IPS-20b (cell line): ENCODE results near the gene RCN1.
"Not testable (repeated sequence)": the region's sequence is repeated elsewhere in the genome, so short reads cannot be mapped to it uniquely, and the experiment has no call there.

Experiments used
- H3K27ac ChIP-seq: one replicate; pipeline ENCODE4 v1.5.1; 2013; ENCODE audit warnings: low read length
- H3K27me3 ChIP-seq: 2 replicates; pipeline ENCODE4 v1.6.1; 2013; ENCODE audit warnings: mild to moderate bottlenecking, low read length, inconsistent platforms; ENCODE audit not compliant: insufficient read depth
- H3K36me3 ChIP-seq: 2 replicates; pipeline ENCODE4 v1.6.1; 2013; ENCODE audit warnings: low read depth, mild to moderate bottlenecking, inconsistent platforms, low read length, moderate library complexity; ENCODE audit not compliant: insufficient read depth
- H3K4me1 ChIP-seq: 2 replicates; pipeline ENCODE4 v1.6.1; 2013; ENCODE audit warnings: mild to moderate bottlenecking, control low read depth, inconsistent platforms, low read length, moderate library complexity; ENCODE audit not compliant: insufficient read depth
- H3K4me3 ChIP-seq: 2 replicates; pipeline ENCODE4 v1.5.1; 2013; ENCODE audit warnings: mild to moderate bottlenecking, low read length, inconsistent platforms
- H3K9ac ChIP-seq: 2 replicates; pipeline ENCODE4 v1.6.1; 2013; ENCODE audit warnings: low read depth, mild to moderate bottlenecking, inconsistent platforms, low read length, moderate library complexity
- H3K9me3 ChIP-seq: 2 replicates; pipeline ENCODE4 v1.6.1; 2013; ENCODE audit warnings: mild to moderate bottlenecking, low read depth, low read length, inconsistent platforms; ENCODE audit not compliant: insufficient read depth

RCN1 gene

DNA sequence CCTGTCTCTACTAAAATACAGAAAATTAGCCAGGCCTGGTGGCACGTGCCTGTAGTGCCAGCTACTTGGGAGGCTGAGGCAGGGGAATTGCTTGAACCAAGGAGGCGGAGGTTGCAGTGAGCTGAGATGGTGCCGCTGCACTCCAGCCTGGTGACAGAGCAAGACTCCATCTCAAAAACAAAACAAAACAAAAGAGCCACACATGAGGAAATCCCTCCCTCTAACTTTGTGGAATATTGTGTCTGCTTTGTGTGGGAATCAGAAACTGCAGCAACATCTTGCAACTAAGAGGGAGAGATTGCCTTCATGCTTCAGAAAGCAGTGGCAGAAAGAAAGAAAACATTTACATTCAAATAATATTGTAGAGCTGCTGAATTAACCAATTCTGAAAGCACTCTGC lies 27.8 kb upstream of the RCN1 start:
- H3K27me3 ChIP-seq, H3K9me3 ChIP-seq, H3K27ac ChIP-seq, H3K4me3 ChIP-seq, H3K9ac ChIP-seq, H3K36me3 ChIP-seq, H3K4me1 ChIP-seq: not testable (repeated sequence)

DNA sequence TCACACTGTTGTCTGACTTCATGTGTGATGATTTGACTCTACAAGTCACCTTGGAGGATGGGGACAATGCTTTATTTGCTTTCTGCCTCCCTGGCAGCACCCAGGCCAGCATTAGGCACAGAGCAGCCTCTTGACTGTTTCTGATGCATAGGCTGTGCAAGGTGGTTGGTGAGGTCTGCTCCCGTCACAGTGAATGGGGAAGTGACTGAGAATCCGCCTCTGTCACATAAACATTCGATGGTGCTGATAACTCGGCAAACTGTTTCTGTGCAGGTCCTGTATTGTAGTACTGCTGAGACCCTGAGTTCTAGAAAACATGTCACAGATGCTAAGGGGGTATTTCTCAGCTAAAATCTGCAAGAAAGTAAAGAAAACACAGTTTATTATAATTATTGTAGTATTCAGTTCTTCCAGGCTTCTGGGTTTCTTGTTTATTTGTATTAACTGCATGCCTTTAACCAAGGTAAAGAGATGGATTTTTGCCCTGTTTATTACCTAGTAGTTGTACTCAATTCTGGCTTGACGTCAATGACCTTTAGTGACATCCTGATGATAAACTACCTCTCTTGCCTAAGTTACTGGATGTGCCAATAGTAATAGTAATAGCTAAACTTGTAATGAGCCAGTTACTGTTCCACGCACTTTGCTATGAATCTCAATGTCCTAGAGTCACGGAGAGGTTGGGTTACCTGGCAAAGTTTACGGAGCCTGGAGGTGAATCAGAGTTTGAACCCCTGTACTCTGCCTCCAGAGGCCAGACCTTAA lies 24.8 kb upstream of the RCN1 start:
- H3K9me3 ChIP-seq: no peaks in the 10 kb centered on the region
- no peaks in the 10 kb centered on the region; the same call in 1 of the 2 replicates for H3K4me1 ChIP-seq
- no peak overlapping the region for H3K9ac ChIP-seq
- no peak overlapping the region for H3K27ac ChIP-seq
- no peaks in the 10 kb centered on the region for H3K36me3 ChIP-seq
- H3K4me3 ChIP-seq: no peak overlapping the region
- H3K27me3 ChIP-seq: no peaks in the 10 kb centered on the region; the same call in 1 of the 2 replicates

DNA sequence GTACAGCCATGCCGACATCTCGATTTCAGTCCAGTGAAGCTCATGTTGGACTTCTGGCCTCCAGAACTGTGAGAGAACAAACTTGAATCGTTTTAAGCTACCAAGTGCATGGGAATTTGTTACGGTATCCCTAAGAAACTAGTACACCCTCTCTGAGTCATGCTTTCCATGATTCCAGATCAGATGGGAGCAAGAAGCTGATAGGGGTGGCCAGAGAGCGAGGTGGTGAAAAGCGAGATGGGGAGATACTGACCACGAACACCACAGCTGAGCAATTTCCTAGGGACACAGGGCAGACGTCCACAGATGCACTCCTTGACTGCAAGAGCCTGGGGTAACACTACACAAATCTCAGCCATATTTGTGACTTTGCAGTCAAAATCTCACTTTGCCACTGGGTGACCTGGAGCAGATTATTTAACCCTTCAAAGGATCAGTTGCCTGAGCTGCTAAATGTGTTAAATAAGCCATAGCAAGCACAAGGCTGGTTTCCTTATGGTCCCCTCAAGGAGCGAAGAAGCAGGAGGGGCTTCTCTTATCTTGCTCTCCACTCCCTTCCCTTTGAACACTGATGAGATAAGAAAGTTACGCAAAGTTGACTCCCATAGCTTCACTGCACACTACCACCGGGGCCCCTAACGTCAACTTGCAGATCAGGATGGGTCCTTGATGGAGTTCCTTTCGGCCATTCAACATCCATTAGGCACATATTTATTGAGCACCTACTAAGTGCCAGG lies 22.6 kb upstream of the RCN1 start:
- Histone ChIP-seq H3K27ac (no peak overlapping the region), H3K9me3 (no peaks in the 10 kb centered on the region), H3K9ac (no peak overlapping the region), H3K27me3 (no peaks in the 10 kb centered on the region; the same call in 1 of the 2 replicates), H3K4me3 (no peak overlapping the region), H3K36me3 (no peaks in the 10 kb centered on the region), H3K4me1 (peaks cover 7% of the 10 kb centered on the region; the same call in 1 of the 2 replicates)

DNA sequence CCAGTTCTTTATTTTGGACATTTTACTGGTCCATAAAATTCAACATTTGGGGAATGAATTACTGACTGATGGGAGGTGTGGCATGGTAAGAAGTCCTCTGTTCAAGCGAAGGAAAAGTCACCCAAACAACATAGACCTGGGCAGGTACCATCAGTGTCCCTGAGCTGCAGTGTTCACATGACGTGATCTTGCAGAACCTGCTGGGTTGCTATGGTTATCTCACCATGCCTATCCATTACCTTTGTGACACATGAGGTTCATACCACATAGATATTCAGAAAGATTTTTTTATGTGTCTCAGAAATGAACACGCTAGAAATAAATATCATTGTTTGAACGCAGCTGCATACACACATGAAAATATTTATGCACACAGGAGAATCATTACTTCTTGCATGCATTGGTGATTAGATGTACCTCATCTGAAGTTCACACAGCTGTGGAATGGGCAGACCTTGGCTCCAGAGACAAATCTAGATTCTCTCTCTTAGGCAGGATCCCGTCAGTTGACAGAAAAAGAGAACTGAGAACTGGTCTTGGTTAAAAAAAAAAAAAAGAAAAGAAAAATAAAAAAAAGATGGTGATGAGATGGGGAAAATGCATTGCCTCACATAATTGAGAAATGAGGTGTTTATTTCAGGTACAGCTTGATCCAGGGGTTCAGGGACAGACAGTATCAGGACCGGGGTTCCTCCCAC lies 21.4 kb upstream of the RCN1 start:
- no peaks in the 10 kb centered on the region; the same call in 1 of the 2 replicates for H3K27me3 ChIP-seq
- H3K27ac ChIP-seq: no peak overlapping the region
- no peaks in the 10 kb centered on the region for H3K9me3 ChIP-seq
- peaks cover 14% of the 10 kb centered on the region; the same call in 1 of the 2 replicates for H3K4me1 ChIP-seq
- no peak overlapping the region for H3K4me3 ChIP-seq
- no peaks in the 10 kb centered on the region for H3K36me3 ChIP-seq
- no peak overlapping the region for H3K9ac ChIP-seq

DNA sequence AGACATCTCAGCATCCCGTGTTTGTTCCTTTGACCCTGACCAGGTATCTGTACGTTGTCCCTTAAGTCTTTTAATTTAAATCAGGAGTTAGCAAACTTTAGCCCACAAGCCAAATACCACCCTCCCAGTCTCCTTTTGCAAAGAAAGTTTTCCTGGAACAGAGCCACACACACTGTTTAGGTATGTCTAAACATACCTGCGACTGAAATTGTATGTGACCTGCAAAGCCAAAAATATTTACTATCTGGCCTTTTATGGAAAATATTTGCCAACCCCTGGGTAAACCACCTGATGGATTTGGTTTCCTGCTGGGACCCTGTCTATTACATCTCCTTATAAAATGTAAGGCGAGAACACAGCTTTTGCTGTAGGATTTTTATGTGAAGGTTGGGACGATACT lies 20.2 kb upstream of the RCN1 start:
- H3K27me3 ChIP-seq: no peaks in the 10 kb centered on the region; the same call in 1 of the 2 replicates
- H3K4me3 ChIP-seq: no peak overlapping the region
- no peaks in the 10 kb centered on the region for H3K9me3 ChIP-seq
- no peaks in the 10 kb centered on the region for H3K36me3 ChIP-seq
- H3K4me1 ChIP-seq: peaks cover 14% of the 10 kb centered on the region; the same call in 1 of the 2 replicates
- H3K9ac ChIP-seq: no peak overlapping the region
- no peak overlapping the region for H3K27ac ChIP-seq

DNA sequence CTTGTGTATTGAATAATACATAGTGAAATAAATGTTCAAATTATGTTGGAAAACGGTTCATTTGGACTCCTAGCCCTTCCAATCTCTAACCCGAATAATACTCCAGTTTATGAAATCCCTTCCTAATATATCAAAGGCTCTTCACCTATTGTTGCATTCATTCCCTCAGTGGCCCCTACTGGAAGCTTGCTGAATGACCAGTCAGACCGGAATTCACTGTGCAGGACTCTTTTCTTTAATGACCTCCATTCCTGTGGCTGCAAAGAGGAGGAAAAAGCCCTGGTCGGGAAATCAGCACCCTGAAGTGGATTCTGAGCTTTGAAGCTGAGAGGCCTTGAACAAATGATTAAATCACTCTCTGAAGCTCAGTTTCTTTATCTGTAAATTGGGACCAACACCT lies 19.1 kb upstream of the RCN1 start:
- H3K27me3 ChIP-seq: no peaks in the 10 kb centered on the region; the same call in 1 of the 2 replicates
- no peak overlapping the region for H3K27ac ChIP-seq
- H3K9me3 ChIP-seq: no peaks in the 10 kb centered on the region

DNA sequence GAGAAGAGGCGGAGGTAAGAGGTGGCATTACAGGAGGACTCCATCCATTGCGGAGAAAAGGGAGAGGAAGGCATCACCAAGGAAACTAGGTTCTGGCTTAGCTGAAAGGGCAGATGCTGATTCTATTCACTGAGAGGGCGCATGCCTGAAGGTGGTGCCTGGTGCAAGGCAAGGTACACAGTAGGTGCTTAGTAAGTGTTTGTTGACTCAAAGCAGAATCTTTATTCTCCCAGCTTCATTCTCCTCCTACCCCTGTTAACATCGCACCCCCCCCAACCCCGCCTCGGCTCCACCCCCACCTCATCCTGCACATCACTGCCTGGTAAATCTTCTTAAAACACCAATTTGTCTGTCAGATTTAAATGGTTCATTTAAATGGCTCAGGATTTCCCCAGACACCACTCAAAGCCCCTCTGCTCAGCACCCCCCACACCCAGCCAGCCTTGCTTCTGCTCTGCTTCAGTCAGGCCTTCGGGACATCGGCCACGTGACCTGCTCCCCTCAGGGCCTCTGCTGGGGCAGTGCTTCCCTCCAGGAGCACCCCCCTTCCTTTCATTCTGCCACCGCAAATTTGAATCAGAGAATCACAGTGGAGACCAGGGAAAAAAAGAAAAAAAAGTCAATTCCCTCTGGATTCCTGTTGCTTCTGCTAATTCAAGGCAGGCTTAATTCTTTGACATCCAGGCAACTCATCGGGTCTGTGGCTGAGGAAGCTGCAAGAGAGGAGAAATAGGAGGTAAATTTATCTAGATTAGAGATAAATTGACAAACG lies 17.8 kb upstream of the RCN1 start:
- Histone ChIP-seq H3K36me3 (no peaks in the 10 kb centered on the region), H3K4me1 (peaks cover 14% of the 10 kb centered on the region; the same call in 1 of the 2 replicates), H3K9me3 (no peaks in the 10 kb centered on the region), H3K4me3 (no peak overlapping the region), H3K27me3 (no peaks in the 10 kb centered on the region; the same call in 1 of the 2 replicates), H3K9ac (no peak overlapping the region), H3K27ac (no peak overlapping the region)

More for the DNA sequence above, 19.1 kb upstream of the RCN1 start:
- Histone ChIP-seq H3K36me3 (no peaks in the 10 kb centered on the region), H3K4me3 (no peak overlapping the region), H3K4me1 (peaks cover 14% of the 10 kb centered on the region; the same call in 1 of the 2 replicates), H3K9ac (no peak overlapping the region)

DNA sequence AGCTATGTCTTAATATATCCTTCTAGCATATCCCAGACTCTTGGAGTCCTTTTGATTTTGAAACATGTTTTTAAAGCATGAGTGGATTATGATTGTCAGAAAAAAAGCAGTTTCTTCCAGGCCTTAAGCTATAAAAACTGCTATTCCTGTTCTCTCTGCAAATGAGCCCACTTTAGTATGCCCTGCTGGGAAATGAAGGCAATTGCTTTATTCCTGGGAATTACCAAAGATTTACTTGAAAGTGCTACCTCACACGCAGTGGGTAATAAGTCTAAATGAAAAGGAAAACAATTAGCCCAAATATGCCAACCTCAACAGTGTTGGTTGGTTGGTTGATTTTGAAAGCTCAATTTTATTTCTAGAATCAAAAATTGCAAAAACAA lies 17.2 kb upstream of the RCN1 start:
- Histone ChIP-seq H3K27me3 (no peaks in the 10 kb centered on the region), H3K36me3 (no peaks in the 10 kb centered on the region), H3K9ac (no peak overlapping the region), H3K9me3 (no peaks in the 10 kb centered on the region), H3K4me3 (no peak overlapping the region), H3K27ac (no peak overlapping the region), H3K4me1 (peaks cover 14% of the 10 kb centered on the region; the same call in 1 of the 2 replicates)

DNA sequence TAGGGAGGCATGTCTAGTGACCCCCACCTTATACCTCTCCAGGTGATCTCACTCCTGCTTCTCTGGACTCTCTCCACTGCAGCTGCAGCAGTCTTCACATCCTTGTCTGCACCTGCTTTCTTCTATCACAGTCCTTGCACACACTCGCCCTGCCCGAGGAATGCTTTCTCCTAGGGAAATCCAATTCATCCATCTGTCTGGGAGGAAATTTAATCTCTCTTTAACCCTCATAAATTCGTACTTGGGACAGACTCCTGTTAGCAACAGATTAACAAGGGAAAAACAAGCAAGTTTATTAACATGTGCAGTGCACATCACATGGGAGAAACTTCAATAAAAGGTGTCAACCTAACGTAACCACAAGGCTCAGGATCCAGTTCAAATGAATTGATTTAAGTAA lies 11.3 kb upstream of the RCN1 start:
- no peaks in the 10 kb centered on the region for H3K36me3 ChIP-seq
- peaks cover 13% of the 10 kb centered on the region for H3K4me1 ChIP-seq
- no peaks in the 10 kb centered on the region for H3K27me3 ChIP-seq
- H3K27ac ChIP-seq: no peak overlapping the region
- H3K9ac ChIP-seq: no peak overlapping the region
- H3K9me3 ChIP-seq: no peaks in the 10 kb centered on the region
- H3K4me3 ChIP-seq: no peak overlapping the region

DNA sequence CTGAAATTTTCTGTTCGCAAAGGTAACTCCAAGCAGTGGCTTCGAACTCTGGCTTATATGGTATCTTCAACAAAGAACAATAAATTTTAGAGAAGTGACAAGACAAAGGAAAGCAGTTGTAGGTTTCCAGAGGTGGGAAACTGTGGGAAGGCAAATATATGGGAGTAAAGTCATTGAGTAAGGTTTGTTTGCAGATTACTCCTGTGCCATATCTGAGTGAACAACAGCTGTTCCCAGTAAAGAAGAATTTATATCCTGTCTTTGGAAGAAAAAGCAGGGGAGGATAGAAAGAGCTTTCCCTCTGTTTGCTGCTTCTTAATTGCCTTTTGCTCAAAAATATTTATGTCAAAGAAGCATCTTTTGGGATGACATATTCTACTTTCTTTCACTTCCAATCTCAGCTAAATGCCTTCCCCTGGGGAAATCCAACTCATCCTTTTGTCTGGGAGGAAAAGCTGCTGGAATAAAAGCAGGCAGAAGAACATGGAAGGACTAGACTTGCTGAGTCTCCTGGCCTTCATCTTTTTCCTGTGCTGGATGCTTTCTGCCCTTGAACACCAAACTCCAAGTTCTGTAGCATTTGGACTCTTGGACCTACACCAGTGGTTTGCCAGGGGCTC lies 10.4 kb upstream of the RCN1 start:
- no peaks in the 10 kb centered on the region for H3K36me3 ChIP-seq
- peaks cover 13% of the 10 kb centered on the region for H3K4me1 ChIP-seq
- H3K9ac ChIP-seq: no peak overlapping the region
- H3K4me3 ChIP-seq: no peak overlapping the region
- H3K27ac ChIP-seq: no peak overlapping the region
- H3K27me3 ChIP-seq: no peaks in the 10 kb centered on the region
- no peaks in the 10 kb centered on the region for H3K9me3 ChIP-seq
